K562 (cell line): ENCODE results near the gene MILR1. TPM values are rescaled to one million over a fixed set of nuclear protein-coding genes. Genes with fewer than 3 reads are reported as not detected.
A peak's percentile ranks its signal among the peaks of the same experiment; 100 is the strongest.

Experiments
- BCOR ChIP-seq: fragments of 450-650 bp; IDR thresholded peaks from 2 replicates; pipeline ENCODE4 v1.6.1; 2016
- RB1 ChIP-seq: fragments of 450-650 bp; IDR thresholded peaks from 2 replicates; pipeline ENCODE4 v1.6.1; 2017; ENCODE audit warnings: low read depth, mild to moderate bottlenecking
- SAFB2 ChIP-seq: fragments of 200-400 bp; formaldehyde crosslinking; IDR thresholded peaks from 2 replicates; pipeline ENCODE4 v1.6.1; 2018; ENCODE audit warnings: borderline replicate concordance, low read length, low read depth, moderate library complexity; ENCODE audit not compliant: severe bottlenecking
- SMAD1 ChIP-seq: fragments of 150-350 bp; IDR thresholded peaks from 2 replicates; pipeline ENCODE4 v1.6.1; 2014; ENCODE audit warnings: low read length, low read depth; ENCODE audit not compliant: partially characterized antibody
- SRSF3 ChIP-seq: fragments of 200-400 bp; formaldehyde crosslinking; IDR thresholded peaks from 2 replicates; pipeline ENCODE4 v1.6.1; 2016; ENCODE audit warnings: mild to moderate bottlenecking, low read length, moderate library complexity; ENCODE audit not compliant: insufficient read depth
- TBP ChIP-seq: optimal IDR thresholded peaks from 2 replicates; pipeline ENCODE3; 2011; ENCODE audit warnings: low read depth, low read length, improper control_type of control experiment
- ZFX ChIP-seq: sonication (generic); formaldehyde crosslinking; IDR thresholded peaks from 2 replicates; pipeline ENCODE4 v1.8.0; 2022; ENCODE audit warnings: mild to moderate bottlenecking, missing genetic modification reagents, moderate library complexity
- ZNF197 ChIP-seq: fragments of 200-800 bp; sonication (Bioruptor generic); IDR thresholded peaks from 2 replicates; pipeline ENCODE4 v1.6.1; 2016; ENCODE audit warnings: low read depth, missing genetic modification characterization, missing compliant biosample characterization
- ZNF57 ChIP-seq: fragments of 450-650 bp; formaldehyde crosslinking; IDR thresholded peaks from 2 replicates; pipeline ENCODE4 v1.4.0; 2020; ENCODE audit warnings: mild to moderate bottlenecking, moderate library complexity
- ZNF79 ChIP-seq: fragments of 250-450 bp; sonication (Bioruptor Pico); IDR thresholded peaks from 2 replicates; pipeline ENCODE4 v1.4.0; 2020; ENCODE audit warnings: low read depth, mild to moderate bottlenecking, moderate library complexity
- polyA plus RNA-seq, 8 experiments: library from polyadenylated mRNA; depleted of rRNA in 4 of 8; stranded (reverse) in 5 of 8; unstranded in 3 of 8; fragments of >200 nt; fragmentation: Nextera tagmentation in 2 of 8; fragmentation: Illumina TruSeq in 1 of 8; extraction: Ambion mirVana in 2 of 8; extraction: Trizol in 1 of 8; gene quantifications; 2 replicates each; pipeline versions ENCODE4 v1.2.1 to v1.2.3, GENCODE V29; 2011 to 2014; ENCODE audit warnings: inconsistent platforms in 1 of 8, missing spikeins in 1 of 8
- total RNA-seq, 7 experiments: library from RNA; depleted of rRNA in 6 of 7; stranded (reverse); fragments of >200 nt in 6 of 7; fragmentation: Illumina TruSeq in 2 of 7; extraction: Trizol in 2 of 7; gene quantifications; 2 replicates each; pipeline versions ENCODE4 v1.2.1 to v1.2.3, GENCODE V29; 2011 to 2021; ENCODE audit warnings: low replicate concordance in 1 of 7
- TF ChIP-seq, protein P1 (sequence below): fragments of 200-600 bp; sonication (generic); IDR thresholded peaks from one replicate; pipeline ENCODE4 v1.6.1; 2012; ENCODE audit warnings: mild to moderate bottlenecking, low read depth, low read length, inconsistent platforms
- TF ChIP-seq, protein P2 (sequence below): IDR thresholded peaks from 3 replicates; pipeline ENCODE4 v1.6.1; 2011; ENCODE audit warnings: borderline replicate concordance, mild to moderate bottlenecking, moderate library complexity; ENCODE audit not compliant: insufficient read length; ENCODE audit errors: extremely low read depth

The MILR1 gene
- total and polyA plus RNA-seq, 9 of the 15 experiments (the other 6 are each of a cell fraction or from before 2014, with no cell fraction given) = 3.8 to 14.1 (median 7.1) TPM

DNA sequence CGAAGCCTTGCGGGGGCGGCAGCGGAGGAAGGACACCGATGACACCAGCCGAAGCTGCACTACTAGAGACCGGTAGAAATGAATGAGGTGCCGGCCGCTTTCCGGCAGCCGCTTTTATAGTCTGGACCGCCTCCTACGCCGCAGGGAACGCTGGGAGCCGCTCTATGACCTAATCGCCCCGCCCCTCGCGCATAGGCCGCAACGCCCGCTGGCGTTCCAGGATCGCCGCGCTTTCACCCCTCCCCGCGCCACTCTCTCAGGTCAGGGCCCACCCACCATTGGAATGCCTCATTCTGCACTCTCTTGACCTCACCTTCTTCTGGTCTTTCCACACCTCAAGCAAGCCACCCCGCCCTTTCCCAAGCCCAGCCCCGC is 57.3 kb downstream of the MILR1 start, which contains the start of gene DDX5 (continued):
- TF ChIP-seq, protein P1, sequence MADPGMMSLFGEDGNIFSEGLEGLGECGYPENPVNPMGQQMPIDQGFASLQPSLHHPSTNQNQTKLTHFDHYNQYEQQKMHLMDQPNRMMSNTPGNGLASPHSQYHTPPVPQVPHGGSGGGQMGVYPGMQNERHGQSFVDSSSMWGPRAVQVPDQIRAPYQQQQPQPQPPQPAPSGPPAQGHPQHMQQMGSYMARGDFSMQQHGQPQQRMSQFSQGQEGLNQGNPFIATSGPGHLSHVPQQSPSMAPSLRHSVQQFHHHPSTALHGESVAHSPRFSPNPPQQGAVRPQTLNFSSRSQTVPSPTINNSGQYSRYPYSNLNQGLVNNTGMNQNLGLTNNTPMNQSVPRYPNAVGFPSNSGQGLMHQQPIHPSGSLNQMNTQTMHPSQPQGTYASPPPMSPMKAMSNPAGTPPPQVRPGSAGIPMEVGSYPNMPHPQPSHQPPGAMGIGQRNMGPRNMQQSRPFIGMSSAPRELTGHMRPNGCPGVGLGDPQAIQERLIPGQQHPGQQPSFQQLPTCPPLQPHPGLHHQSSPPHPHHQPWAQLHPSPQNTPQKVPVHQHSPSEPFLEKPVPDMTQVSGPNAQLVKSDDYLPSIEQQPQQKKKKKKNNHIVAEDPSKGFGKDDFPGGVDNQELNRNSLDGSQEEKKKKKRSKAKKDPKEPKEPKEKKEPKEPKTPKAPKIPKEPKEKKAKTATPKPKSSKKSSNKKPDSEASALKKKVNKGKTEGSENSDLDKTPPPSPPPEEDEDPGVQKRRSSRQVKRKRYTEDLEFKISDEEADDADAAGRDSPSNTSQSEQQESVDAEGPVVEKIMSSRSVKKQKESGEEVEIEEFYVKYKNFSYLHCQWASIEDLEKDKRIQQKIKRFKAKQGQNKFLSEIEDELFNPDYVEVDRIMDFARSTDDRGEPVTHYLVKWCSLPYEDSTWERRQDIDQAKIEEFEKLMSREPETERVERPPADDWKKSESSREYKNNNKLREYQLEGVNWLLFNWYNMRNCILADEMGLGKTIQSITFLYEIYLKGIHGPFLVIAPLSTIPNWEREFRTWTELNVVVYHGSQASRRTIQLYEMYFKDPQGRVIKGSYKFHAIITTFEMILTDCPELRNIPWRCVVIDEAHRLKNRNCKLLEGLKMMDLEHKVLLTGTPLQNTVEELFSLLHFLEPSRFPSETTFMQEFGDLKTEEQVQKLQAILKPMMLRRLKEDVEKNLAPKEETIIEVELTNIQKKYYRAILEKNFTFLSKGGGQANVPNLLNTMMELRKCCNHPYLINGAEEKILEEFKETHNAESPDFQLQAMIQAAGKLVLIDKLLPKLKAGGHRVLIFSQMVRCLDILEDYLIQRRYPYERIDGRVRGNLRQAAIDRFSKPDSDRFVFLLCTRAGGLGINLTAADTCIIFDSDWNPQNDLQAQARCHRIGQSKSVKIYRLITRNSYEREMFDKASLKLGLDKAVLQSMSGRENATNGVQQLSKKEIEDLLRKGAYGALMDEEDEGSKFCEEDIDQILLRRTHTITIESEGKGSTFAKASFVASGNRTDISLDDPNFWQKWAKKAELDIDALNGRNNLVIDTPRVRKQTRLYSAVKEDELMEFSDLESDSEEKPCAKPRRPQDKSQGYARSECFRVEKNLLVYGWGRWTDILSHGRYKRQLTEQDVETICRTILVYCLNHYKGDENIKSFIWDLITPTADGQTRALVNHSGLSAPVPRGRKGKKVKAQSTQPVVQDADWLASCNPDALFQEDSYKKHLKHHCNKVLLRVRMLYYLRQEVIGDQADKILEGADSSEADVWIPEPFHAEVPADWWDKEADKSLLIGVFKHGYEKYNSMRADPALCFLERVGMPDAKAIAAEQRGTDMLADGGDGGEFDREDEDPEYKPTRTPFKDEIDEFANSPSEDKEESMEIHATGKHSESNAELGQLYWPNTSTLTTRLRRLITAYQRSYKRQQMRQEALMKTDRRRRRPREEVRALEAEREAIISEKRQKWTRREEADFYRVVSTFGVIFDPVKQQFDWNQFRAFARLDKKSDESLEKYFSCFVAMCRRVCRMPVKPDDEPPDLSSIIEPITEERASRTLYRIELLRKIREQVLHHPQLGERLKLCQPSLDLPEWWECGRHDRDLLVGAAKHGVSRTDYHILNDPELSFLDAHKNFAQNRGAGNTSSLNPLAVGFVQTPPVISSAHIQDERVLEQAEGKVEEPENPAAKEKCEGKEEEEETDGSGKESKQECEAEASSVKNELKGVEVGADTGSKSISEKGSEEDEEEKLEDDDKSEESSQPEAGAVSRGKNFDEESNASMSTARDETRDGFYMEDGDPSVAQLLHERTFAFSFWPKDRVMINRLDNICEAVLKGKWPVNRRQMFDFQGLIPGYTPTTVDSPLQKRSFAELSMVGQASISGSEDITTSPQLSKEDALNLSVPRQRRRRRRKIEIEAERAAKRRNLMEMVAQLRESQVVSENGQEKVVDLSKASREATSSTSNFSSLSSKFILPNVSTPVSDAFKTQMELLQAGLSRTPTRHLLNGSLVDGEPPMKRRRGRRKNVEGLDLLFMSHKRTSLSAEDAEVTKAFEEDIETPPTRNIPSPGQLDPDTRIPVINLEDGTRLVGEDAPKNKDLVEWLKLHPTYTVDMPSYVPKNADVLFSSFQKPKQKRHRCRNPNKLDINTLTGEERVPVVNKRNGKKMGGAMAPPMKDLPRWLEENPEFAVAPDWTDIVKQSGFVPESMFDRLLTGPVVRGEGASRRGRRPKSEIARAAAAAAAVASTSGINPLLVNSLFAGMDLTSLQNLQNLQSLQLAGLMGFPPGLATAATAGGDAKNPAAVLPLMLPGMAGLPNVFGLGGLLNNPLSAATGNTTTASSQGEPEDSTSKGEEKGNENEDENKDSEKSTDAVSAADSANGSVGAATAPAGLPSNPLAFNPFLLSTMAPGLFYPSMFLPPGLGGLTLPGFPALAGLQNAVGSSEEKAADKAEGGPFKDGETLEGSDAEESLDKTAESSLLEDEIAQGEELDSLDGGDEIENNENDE = no peak
- TF ChIP-seq TBP = no peak
- TF ChIP-seq ZFX (CRISPR knock-in tag) = peak; percentile 82
- TF ChIP-seq SMAD1 = peak; percentile 97
- TF ChIP-seq ZNF57 = no peak
- TF ChIP-seq SRSF3 = no peak
- peak; percentile 76 for TF ChIP-seq RB1
- peak; percentile 17; the same call in 1 of the 2 replicates for TF ChIP-seq ZNF197
- TF ChIP-seq SAFB2 = no peak
- TF ChIP-seq BCOR = no peak
- TF ChIP-seq, protein P2, sequence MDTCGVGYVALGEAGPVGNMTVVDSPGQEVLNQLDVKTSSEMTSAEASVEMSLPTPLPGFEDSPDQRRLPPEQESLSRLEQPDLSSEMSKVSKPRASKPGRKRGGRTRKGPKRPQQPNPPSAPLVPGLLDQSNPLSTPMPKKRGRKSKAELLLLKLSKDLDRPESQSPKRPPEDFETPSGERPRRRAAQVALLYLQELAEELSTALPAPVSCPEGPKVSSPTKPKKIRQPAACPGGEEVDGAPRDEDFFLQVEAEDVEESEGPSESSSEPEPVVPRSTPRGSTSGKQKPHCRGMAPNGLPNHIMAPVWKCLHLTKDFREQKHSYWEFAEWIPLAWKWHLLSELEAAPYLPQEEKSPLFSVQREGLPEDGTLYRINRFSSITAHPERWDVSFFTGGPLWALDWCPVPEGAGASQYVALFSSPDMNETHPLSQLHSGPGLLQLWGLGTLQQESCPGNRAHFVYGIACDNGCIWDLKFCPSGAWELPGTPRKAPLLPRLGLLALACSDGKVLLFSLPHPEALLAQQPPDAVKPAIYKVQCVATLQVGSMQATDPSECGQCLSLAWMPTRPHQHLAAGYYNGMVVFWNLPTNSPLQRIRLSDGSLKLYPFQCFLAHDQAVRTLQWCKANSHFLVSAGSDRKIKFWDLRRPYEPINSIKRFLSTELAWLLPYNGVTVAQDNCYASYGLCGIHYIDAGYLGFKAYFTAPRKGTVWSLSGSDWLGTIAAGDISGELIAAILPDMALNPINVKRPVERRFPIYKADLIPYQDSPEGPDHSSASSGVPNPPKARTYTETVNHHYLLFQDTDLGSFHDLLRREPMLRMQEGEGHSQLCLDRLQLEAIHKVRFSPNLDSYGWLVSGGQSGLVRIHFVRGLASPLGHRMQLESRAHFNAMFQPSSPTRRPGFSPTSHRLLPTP = no peak
- no peak for TF ChIP-seq ZNF79
